Testis (tissue), 3 donors: ENCODE measurements around the gene PDLIM7. TPM values are rescaled to one million over a fixed set of nuclear protein-coding genes. Genes with fewer than 3 reads are reported as not detected.

ENCODE experiments used
- DNase-seq: peaks from one replicate; pipeline ENCODE4 v3.0.0-alpha.2; 2019
- H3K27ac ChIP-seq, 2 donors: fragments of 200-600 bp; sonication (generic); one replicate each; pipeline ENCODE4 v1.5.1; 2019
- H3K27me3 ChIP-seq: fragments of 200-600 bp; sonication (generic); one replicate; pipeline ENCODE4 v1.5.1; 2019
- H3K36me3 ChIP-seq: fragments of 200-600 bp; sonication (generic); one replicate; pipeline ENCODE4 v1.5.1; 2017; ENCODE audit warnings: low read depth; ENCODE audit errors: missing control alignments
- H3K4me1 ChIP-seq: fragments of 200-600 bp; sonication (generic); one replicate; pipeline ENCODE4 v1.5.1; 2019
- H3K4me3 ChIP-seq, 2 donors: fragments of 200-600 bp; sonication (generic); one replicate each; pipeline ENCODE4 v1.5.1; 2017 to 2019
- H3K9me3 ChIP-seq: fragments of 200-600 bp; sonication (generic); one replicate; pipeline ENCODE4 v1.5.1; 2017
- CTCF ChIP-seq, 3 experiments: fragments of 450-650 bp in 2 of 3; fragments of 200-600 bp in 1 of 3; sonication (generic) in 1 of 3; IDR thresholded peaks; one replicate each; pipeline ENCODE4 v1.5.1; 2016 to 2019; ENCODE audit warnings: antibody characterized with exemption in 3 of 3, mild to moderate bottlenecking in 2 of 3, moderate library complexity in 1 of 3
- POLR2A ChIP-seq: fragments of 450-650 bp; IDR thresholded peaks from one replicate; pipeline ENCODE4 v1.6.1; 2017; ENCODE audit warnings: antibody characterized with exemption, mild to moderate bottlenecking, moderate library complexity
- WGBS, 2 donors: methylation state at CpG; one replicate each; pipeline ENCODE4 v1.1.5; 2018; 5-methylcytosine and 5-hydroxymethylcytosine counted together
- intact Hi-C: fragments of 100-400 bp; cut with DNase I; formaldehyde crosslinking; loops from one replicate; pipeline ENCODE4 v1.15.1; 2023; ENCODE audit warnings: low total_unique reads
- polyA plus RNA-seq: library from polyadenylated mRNA; stranded (reverse); fragments of 350-450 nt; fragmentation: Illumina TruSeq; extraction: RNeasy Lipid Tissue Mini Kit (QIAGEN cat#74804); gene quantifications from one replicate; pipeline ENCODE4 v1.2.3, GENCODE V29; 2014; ENCODE audit warnings: low read depth, low replicate concordance; ENCODE audit not compliant: insufficient read depth
- total RNA-seq, 2 donors: library from RNA; depleted of rRNA; stranded (reverse); fragments of >200 nt; gene quantifications; one replicate each; pipeline ENCODE4 v1.2.3, GENCODE V29; 2016

The PDLIM7 gene
- total and polyA plus RNA-seq, 3 donors from 2014 or later, result 72.2 to 118 (median 90.5) TPM

GRCh38 chr5:177442066-177442826 lies 55.2 kb downstream of the PDLIM7 start:
- TF ChIP-seq CTCF (IDR thresholded peaks at IDR 0.05) (no peak), POLR2A (no peak)
- no peaks in the 10 kb centered on the region for H3K27me3 ChIP-seq
- intact Hi-C loops, result no loop called here
- peaks cover 9% of the 10 kb centered on the region for H3K4me1 ChIP-seq
- 91 to 93% methylated on average over 8 to 20 of the region's 20 CpGs for WGBS, 2 donors
- H3K27ac ChIP-seq, result no peak overlapping the region
- no peaks in the 10 kb centered on the region for H3K9me3 ChIP-seq
- no peak for DNase-seq
- H3K36me3 ChIP-seq, result no peaks in the 10 kb centered on the region
- no peak overlapping the region for H3K4me3 ChIP-seq

GRCh38 chr5:177440990-177441780 lies 56.2 kb downstream of the PDLIM7 start:
- Histone ChIP-seq H3K4me3 (no peak overlapping the region), H3K27me3 (no peaks in the 10 kb centered on the region), H3K36me3 (no peaks in the 10 kb centered on the region), H3K27ac (no peak overlapping the region), H3K9me3 (no peaks in the 10 kb centered on the region), H3K4me1 (peaks cover 3% of the 10 kb centered on the region)
- intact Hi-C loops, result no loop called here
- TF ChIP-seq CTCF (IDR thresholded peaks at IDR 0.05) (no peak), POLR2A (no peak)
- no peak for DNase-seq
- 90% methylated on average over 20 to 26 of the region's 26 CpGs for WGBS, 2 donors

- DNase-seq, result no peak
- intact Hi-C loops, result no loop called here
- Histone ChIP-seq H3K27ac (no peak overlapping the region), H3K36me3 (no peaks in the 10 kb centered on the region), H3K9me3 (no peaks in the 10 kb centered on the region), H3K27me3 (no peaks in the 10 kb centered on the region), H3K4me3 (no peak overlapping the region), H3K4me1 (no peaks in the 10 kb centered on the region)
- TF ChIP-seq POLR2A (no peak), CTCF (IDR thresholded peaks at IDR 0.05) (no peak)
- 85 to 94% methylated on average over 18 to 23 of the region's 24 CpGs for WGBS, 2 donors
Measured at GRCh38 chr5:177440211-177440989, 57.0 kb downstream of the PDLIM7 start.

GRCh38 chr5:177439518-177440053 lies 57.8 kb downstream of the PDLIM7 start:
- Histone ChIP-seq H3K9me3 (no peaks in the 10 kb centered on the region), H3K27me3 (no peaks in the 10 kb centered on the region), H3K4me1 (no peaks in the 10 kb centered on the region), H3K4me3 (no peak overlapping the region), H3K27ac (no peak overlapping the region), H3K36me3 (no peaks in the 10 kb centered on the region)
- 96 to 97% methylated on average over 4 of the region's 4 CpGs for WGBS, 2 donors
- intact Hi-C loops, result no loop called here
- DNase-seq, result no peak
- no peak for TF ChIP-seq POLR2A
- TF ChIP-seq CTCF (IDR thresholded peaks at IDR 0.05), result no peak
